ENCODE measurements around the gene PRKAG2.
"Not testable (repeated sequence)": the region's sequence is repeated elsewhere in the genome, so short reads cannot be mapped to it uniquely, and the experiment has no call there.

PRKAG2 gene

DNA sequence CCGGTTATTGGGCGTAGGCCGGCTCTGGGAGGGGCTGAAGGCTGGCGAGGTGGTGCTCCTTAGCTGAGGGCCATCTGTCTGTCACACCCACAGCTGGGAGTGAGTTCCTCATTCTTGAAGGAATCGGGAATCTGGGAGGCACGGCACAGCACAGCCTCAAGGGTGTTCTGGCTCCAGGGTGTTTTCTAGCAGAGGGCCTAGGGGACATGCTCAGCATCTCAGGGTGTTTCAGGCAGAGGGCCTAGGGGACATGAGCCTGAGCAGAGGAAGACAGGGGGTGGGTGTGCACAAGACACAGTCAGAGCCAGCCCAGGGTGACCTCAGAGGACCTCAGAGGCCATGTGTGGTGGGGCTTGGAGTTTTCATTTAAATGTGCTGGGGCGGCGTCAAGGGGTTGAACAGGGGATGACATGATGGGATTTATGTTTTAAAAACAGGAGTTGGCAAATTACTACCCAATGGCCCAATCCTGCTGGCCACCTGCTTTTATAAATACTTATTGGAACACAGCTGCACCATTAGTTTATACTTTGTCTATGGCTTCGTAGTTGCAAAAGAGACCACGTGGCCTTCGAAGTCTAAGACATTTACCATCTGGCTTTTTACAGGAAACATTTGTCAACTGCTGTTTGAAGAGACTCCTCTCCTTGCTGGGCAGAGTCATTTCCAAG is 121.6 kb downstream of the PRKAG2 start:
- CTCF ChIA-PET = interaction anchor here (0.6 kb wide), 1 partner anchor 248 kb away, joined by 3 read pairs; no protein-coding TSS in a partner anchor
- TF ChIP-seq, protein P1, sequence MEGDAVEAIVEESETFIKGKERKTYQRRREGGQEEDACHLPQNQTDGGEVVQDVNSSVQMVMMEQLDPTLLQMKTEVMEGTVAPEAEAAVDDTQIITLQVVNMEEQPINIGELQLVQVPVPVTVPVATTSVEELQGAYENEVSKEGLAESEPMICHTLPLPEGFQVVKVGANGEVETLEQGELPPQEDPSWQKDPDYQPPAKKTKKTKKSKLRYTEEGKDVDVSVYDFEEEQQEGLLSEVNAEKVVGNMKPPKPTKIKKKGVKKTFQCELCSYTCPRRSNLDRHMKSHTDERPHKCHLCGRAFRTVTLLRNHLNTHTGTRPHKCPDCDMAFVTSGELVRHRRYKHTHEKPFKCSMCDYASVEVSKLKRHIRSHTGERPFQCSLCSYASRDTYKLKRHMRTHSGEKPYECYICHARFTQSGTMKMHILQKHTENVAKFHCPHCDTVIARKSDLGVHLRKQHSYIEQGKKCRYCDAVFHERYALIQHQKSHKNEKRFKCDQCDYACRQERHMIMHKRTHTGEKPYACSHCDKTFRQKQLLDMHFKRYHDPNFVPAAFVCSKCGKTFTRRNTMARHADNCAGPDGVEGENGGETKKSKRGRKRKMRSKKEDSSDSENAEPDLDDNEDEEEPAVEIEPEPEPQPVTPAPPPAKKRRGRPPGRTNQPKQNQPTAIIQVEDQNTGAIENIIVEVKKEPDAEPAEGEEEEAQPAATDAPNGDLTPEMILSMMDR (conservative IDR thresholded peaks at IDR 0.05; ENCODE audit: low read depth) = no peak
- DNase-seq (ENCODE audit: low spot score) = no peak
- peak overlapping the region; percentile 86 for H3K27ac ChIP-seq
- POLR2A ChIA-PET (ENCODE audit: low non-redundant PET) = no interaction called here

DNA sequence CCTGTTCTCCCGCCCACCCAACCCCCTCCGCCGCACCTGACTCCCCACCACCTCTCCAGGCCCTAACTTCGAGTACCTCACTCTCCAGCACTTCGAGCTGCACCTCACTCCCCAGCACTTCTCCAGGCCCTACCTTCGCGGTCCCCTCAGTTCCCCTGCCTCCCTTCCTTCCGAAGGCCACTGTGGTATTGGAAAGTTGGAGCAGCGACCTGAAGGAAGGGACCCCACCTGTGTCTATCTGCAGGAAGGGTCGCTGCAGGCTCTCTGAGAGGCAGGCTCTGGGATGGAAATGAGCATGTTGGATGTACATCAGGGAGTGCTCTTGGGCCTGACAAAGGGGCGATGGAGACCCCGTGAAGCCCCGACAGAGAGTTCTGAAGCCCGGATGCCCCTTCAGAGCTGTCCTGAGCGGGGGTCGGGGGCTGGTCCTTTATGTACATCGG is 122.2 kb downstream of the PRKAG2 start:
- TF ChIP-seq, protein P1 (conservative IDR thresholded peaks at IDR 0.05; ENCODE audit: low read depth) = no peak
- peak overlapping the region; percentile 86 for H3K27ac ChIP-seq
- ChIA-PET CTCF (interaction anchor here (0.5 to 1.0 kb wide), 7 partner anchors 9 to 375 kb away, joined by 3 to 4 read pairs (median 3); no protein-coding TSS in a partner anchor), POLR2A (ENCODE audit: low non-redundant PET) (no interaction called here)
- DNase-seq (ENCODE audit: low spot score) = no peak

DNA sequence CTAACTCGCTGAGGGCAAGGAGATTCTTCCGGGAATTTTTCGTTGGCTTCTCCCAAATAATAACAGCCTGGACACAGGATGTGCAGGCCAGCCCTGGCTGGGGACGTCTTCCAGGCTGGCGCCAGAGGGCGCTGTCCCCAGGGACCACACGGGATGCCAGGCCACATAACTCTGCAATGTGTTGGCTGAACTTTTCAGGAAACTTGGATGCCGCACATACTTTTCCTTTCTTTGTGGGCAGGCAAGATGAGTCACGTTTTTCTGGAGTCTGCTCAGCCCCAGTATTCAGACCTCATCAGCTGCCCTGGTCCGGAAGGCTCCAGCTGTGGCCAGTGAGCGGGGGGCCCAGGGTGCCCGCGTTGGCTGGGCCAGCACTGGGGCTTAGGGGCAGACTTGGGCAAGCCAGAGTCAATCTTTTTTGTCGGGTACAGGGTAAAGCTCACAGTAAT is 122.7 kb downstream of the PRKAG2 start:
- ChIA-PET POLR2A (ENCODE audit: low non-redundant PET) (no interaction called here), CTCF (interaction anchor here (0.5 to 1.0 kb wide), 7 partner anchors 9 to 375 kb away, joined by 3 to 4 read pairs (median 3); no protein-coding TSS in a partner anchor)
- peak overlapping the region; percentile 86 for H3K27ac ChIP-seq
- TF ChIP-seq, protein P1 (conservative IDR thresholded peaks at IDR 0.05; ENCODE audit: low read depth) = peak; percentile 99
- DNase-seq (ENCODE audit: low spot score) = peak; percentile 92

DNA sequence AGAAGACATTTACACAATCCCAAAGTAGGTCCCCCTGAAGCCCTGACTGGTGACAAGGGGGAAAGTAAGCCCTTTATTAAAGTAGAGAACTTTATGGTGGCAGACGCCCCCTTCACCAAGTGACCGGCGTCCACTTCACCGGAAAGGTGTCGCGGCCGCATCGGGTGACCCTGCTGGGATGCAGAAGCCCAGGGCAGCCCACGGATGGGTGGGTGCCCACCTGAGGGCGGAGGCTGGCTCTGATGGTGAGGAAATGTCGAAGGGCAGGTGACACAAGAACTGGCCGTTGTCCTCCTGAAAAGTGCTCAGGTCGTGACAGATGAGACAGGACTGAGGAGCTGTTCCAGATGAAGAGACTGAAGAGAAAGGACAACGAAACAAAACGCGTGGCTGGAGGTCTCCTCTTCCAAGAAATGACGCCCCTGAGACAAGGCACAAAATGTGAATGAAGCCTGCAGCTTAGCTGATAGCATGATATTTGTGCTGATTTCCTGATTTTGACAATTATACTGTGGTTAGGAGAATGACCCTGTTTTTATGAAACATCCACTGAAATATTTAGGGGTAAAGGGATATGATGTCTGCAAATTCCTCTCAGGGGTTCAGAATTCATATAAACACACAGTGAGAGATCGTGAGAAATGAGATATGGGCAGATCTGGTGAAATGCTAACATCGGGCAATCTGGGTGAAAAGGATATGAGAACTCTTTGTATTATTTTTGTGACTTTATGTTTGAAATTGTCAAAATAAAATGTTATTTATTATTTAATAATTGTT is 123.9 kb downstream of the PRKAG2 start:
- TF ChIP-seq, protein P1 (conservative IDR thresholded peaks at IDR 0.05; ENCODE audit: low read depth) = no peak
- ChIA-PET POLR2A (ENCODE audit: low non-redundant PET) (no interaction called here), CTCF (no interaction called here)
- no peak for DNase-seq (ENCODE audit: low spot score)
- peak overlapping the region; percentile 86; the same call in 1 of the 2 replicates for H3K27ac ChIP-seq

DNA sequence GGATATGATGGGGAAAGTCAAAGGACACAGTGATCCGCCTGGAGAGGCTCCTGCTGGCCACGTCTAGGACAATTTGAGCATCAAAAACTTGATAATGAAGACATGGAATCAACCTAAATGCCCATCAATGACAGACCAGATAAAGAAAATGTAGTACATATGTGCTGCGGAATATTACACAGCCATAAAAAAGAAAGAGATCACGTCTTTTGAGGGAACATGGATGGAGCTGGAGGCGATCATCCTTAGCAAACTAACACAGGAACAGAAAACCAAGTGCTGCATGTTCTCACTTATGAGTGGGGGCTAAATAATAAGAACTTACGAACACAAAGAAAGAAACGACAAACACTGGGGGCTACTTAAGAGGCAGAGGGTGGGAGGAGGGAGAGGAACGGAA is 124.9 kb downstream of the PRKAG2 start:
- POLR2A ChIA-PET (ENCODE audit: low non-redundant PET) = no interaction called here
- CTCF ChIA-PET = no interaction called here
- TF ChIP-seq, protein P1 (conservative IDR thresholded peaks at IDR 0.05; ENCODE audit: low read depth) = no peak
- no peak overlapping the region for H3K27ac ChIP-seq
- no peak for DNase-seq (ENCODE audit: low spot score)

DNA sequence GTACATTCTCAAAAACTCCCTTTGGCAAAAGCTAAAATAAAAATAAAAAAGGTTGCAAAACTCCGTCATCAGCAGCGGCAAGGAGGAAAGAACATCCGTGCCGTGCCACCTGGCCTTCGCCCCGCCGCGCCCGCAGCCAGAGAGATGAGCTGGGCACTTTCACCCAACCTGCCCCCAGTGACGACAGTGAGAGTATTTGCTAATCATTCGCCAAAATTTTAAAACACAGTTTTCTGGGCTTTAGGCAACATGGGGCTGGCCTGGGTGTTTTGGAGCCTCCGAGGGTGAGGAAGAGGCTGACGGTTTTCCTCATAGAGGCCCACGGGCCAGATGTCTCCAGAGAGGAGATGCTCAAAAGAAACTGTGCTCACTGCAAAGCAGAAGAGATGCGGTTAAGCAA is 128.2 kb downstream of the PRKAG2 start:
- ChIA-PET POLR2A (ENCODE audit: low non-redundant PET) (no interaction called here), CTCF (interaction anchor here (1.0 kb wide), 1 partner anchor 11 kb away, joined by 5 read pairs; no protein-coding TSS in a partner anchor)
- TF ChIP-seq, protein P1 (conservative IDR thresholded peaks at IDR 0.05; ENCODE audit: low read depth) = no peak
- DNase-seq (ENCODE audit: low spot score) = no peak
- H3K27ac ChIP-seq = no peak overlapping the region

DNA sequence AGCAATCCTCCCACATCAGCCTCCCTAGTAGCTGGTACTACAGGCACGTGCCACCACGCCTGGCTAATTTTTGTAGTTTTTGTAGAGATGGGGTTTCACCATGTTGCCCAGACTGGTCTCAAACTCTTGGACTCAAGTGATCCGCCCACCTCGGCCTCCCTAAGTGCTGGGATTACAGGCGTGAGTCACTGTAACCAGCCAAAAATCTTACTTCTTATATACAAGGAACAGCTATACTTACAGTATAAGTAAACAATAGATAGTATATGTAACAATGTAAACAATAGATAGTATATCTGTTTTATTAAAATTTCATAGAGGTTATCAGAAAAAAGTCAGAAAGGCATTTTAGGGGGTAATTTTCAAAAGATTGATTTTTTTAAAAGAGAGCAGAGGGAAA is 128.9 kb downstream of the PRKAG2 start:
- POLR2A ChIA-PET (ENCODE audit: low non-redundant PET); DNase-seq (ENCODE audit: low spot score); H3K27ac ChIP-seq: not testable (repeated sequence)
- CTCF ChIA-PET = interaction anchor here (1.0 kb wide), 1 partner anchor 12 kb away, joined by 5 read pairs; no protein-coding TSS in a partner anchor

Data from RWPE1 (cell line).